Tibial nerve (tissue), 4 donors: ENCODE results near the gene GALK1. TPM values are rescaled to one million over a fixed set of nuclear protein-coding genes. Genes with fewer than 3 reads are reported as not detected.

Source experiments
- DNase-seq, 2 donors: peaks; one replicate each; pipeline ENCODE4 v3.0.0-alpha.2; 2019; ENCODE audit warnings: low spot score in 2 of 2
- H3K27ac ChIP-seq, 4 donors: fragments of 200-600 bp; sonication (generic) in 3 of 4; one replicate each; pipeline ENCODE4 v1.5.1; 2017 to 2019; ENCODE audit warnings: mild to moderate bottlenecking in 1 of 4
- H3K27me3 ChIP-seq, 2 donors: fragments of 200-600 bp; sonication (generic) in 1 of 2; one replicate each; pipeline versions ENCODE4 v1.5.1 to v1.6.0; 2017 to 2019
- H3K36me3 ChIP-seq, 3 donors: fragments of 200-600 bp; sonication (generic); one replicate each; pipeline ENCODE4 v1.5.1; 2018 to 2019
- H3K4me1 ChIP-seq, 4 donors: fragments of 200-600 bp; sonication (generic) in 3 of 4; one replicate each; pipeline ENCODE4 v1.5.1; 2017 to 2019
- H3K4me3 ChIP-seq, 4 donors: fragments of 200-600 bp; sonication (generic) in 3 of 4; one replicate each; pipeline ENCODE4 v1.5.1; 2017 to 2019; ENCODE audit warnings: mild to moderate bottlenecking in 1 of 4, moderate library complexity in 1 of 4
- H3K9me3 ChIP-seq, 4 donors: fragments of 200-600 bp; sonication (generic) in 3 of 4; one replicate each; pipeline ENCODE4 v1.5.1; 2017 to 2019
- EP300 ChIP-seq, 2 donors: sonication (generic); formaldehyde crosslinking; IDR thresholded peaks; one replicate each; pipeline ENCODE4 v1.6.1; 2017; ENCODE audit warnings: antibody characterized with exemption in 2 of 2, mild to moderate bottlenecking in 1 of 2
- POLR2A ChIP-seq, 2 donors: fragments of 450-650 bp; IDR thresholded peaks; one replicate each; pipeline ENCODE4 v1.6.1; 2017; ENCODE audit warnings: antibody characterized with exemption in 2 of 2, mild to moderate bottlenecking in 2 of 2, moderate library complexity in 2 of 2
- WGBS, 2 donors: methylation state at CpG; one replicate each; pipeline ENCODE4 v1.1.5; 2018; 5-methylcytosine and 5-hydroxymethylcytosine counted together
- total RNA-seq, 4 donors: library from RNA; depleted of rRNA; stranded (reverse); fragments of >200 nt; gene quantifications; one replicate each; pipeline ENCODE4 v1.1.0, GENCODE V29; 2016
- TF ChIP-seq, protein P1 (sequence below), 5 experiments: fragments of 200-600 bp in 3 of 5; fragments of 450-650 bp in 2 of 5; sonication (generic) in 3 of 5; IDR thresholded peaks; one replicate each; pipeline ENCODE4 v1.5.1; 2016 to 2019; ENCODE audit warnings: antibody characterized with exemption in 5 of 5, mild to moderate bottlenecking in 3 of 5, moderate library complexity in 2 of 5

GALK1 gene
- total RNA-seq, 4 donors from 2014 or later = 54.5 to 57.5 (median 55.6) TPM

DNA sequence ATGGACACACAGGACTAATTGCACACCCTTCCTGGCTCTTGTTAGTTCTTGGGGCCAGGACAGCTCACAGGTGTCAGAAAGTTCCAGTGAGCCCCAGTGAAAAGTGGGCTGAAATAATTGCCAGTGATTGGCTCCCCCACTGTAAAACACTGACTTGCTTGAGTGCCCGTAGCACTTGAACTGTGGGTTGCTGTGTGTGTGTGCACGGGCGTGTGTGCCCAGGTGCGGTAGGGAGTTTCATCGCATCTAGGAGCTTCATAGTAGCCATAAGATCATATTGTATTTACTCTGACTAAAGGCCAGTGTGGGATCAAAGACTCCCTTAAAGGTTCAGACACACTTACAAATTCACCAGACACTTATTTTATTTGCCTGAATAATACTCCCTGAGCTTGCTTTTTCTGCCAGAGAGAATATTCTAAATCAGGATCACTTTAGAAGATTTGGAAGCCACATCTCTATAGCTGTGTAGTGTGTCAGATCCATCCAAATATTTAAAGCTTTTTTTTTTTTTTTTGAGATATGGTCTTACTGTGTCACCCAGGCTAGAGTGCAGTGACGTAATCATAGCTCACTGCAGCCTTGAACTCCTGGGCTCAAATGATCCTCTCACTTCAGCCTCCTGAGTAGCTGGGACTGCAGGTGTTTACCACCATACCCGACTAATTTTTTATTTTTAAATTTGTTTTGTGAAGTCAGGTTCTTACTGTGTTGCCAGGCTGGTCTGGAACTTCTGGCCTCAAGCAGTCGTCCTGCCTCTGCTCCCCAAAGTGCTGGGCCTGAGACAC lies 31.0 kb upstream of the GALK1 start:
- no peaks in the 10 kb centered on the region for H3K9me3 ChIP-seq
- no peak overlapping the region for H3K27ac ChIP-seq
- DNase-seq = no peak
- TF ChIP-seq POLR2A (IDR thresholded peaks at IDR 0.05) = no peak
- peaks cover 0 to 15% (median 0%) of the 10 kb centered on the region in 4 donors for H3K4me1 ChIP-seq
- H3K27me3 ChIP-seq = no peaks in the 10 kb centered on the region
- H3K36me3 ChIP-seq = peaks cover 0 to 55% (median 17%) of the 10 kb centered on the region in 3 donors
- no peak overlapping the region for H3K4me3 ChIP-seq
- WGBS, 2 donors = 85 to 88% methylated on average over 8 of the region's 8 CpGs

DNA sequence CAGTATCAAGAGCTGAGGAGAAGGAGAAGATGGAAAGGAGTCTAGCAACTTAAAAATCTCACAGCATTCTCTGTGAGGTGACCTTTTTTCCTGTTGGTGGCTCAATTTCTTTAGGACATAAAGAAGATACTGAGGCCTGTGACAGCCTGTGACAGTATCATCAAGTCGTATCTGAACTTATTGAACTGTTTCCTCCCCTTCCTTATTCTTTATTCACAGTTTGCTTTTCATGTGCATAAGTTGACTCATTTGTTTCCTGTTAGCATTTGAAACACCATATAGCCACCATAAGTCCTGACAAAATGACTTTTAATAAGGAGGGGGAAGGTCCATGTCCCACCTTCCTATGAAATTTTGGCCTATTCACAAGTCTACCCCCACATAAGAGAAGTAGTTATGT lies 28.5 kb upstream of the GALK1 start:
- no peaks in the 10 kb centered on the region for H3K9me3 ChIP-seq
- H3K27ac ChIP-seq = no peak overlapping the region
- WGBS, 2 donors = 51 to 56% methylated on average over 1 of the region's 1 CpG
- H3K4me1 ChIP-seq = peaks cover 0 to 36% (median 4%) of the 10 kb centered on the region in 4 donors
- H3K4me3 ChIP-seq = no peak overlapping the region
- no peaks in the 10 kb centered on the region for H3K27me3 ChIP-seq
- no peak for TF ChIP-seq POLR2A (IDR thresholded peaks at IDR 0.05)
- TF ChIP-seq EP300 (IDR thresholded peaks at IDR 0.05) = no peak
- TF ChIP-seq, protein P1, sequence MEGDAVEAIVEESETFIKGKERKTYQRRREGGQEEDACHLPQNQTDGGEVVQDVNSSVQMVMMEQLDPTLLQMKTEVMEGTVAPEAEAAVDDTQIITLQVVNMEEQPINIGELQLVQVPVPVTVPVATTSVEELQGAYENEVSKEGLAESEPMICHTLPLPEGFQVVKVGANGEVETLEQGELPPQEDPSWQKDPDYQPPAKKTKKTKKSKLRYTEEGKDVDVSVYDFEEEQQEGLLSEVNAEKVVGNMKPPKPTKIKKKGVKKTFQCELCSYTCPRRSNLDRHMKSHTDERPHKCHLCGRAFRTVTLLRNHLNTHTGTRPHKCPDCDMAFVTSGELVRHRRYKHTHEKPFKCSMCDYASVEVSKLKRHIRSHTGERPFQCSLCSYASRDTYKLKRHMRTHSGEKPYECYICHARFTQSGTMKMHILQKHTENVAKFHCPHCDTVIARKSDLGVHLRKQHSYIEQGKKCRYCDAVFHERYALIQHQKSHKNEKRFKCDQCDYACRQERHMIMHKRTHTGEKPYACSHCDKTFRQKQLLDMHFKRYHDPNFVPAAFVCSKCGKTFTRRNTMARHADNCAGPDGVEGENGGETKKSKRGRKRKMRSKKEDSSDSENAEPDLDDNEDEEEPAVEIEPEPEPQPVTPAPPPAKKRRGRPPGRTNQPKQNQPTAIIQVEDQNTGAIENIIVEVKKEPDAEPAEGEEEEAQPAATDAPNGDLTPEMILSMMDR (IDR thresholded peaks at IDR 0.05) = no peak
- no peak for DNase-seq
- peaks cover 0 to 31% (median 4%) of the 10 kb centered on the region in 3 donors for H3K36me3 ChIP-seq

DNA sequence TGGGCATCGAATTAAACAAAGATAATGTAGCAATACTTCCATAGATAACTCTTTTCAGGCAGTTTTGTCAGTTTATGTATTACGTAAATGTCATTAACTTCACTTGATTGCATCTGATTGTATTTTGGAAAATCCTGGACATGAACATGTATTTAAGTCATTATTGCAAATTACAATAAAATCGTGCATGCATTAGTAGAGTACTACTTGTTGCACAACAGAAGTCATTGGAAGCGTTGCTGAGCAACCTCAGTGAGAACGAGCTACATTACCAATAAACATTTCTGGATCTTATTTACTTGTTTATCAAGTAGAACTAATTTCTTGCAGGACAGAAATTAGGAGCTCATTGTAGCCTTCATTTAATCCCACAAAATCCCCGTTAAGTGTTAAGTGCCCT lies 26.3 kb upstream of the GALK1 start:
- Histone ChIP-seq H3K27ac (no peak overlapping the region), H3K4me3 (no peak overlapping the region), H3K9me3 (no peaks in the 10 kb centered on the region), H3K27me3 (no peaks in the 10 kb centered on the region), H3K36me3 (peaks cover 0 to 20% (median 0%) of the 10 kb centered on the region in 3 donors), H3K4me1 (peaks cover 0 to 58% (median 21%) of the 10 kb centered on the region in 4 donors)
- no peak for TF ChIP-seq EP300 (IDR thresholded peaks at IDR 0.05)
- TF ChIP-seq, protein P1 (IDR thresholded peaks at IDR 0.05) = no peak
- WGBS, 2 donors = 86% methylated on average over 6 of the region's 6 CpGs
- DNase-seq = no peak

DNA sequence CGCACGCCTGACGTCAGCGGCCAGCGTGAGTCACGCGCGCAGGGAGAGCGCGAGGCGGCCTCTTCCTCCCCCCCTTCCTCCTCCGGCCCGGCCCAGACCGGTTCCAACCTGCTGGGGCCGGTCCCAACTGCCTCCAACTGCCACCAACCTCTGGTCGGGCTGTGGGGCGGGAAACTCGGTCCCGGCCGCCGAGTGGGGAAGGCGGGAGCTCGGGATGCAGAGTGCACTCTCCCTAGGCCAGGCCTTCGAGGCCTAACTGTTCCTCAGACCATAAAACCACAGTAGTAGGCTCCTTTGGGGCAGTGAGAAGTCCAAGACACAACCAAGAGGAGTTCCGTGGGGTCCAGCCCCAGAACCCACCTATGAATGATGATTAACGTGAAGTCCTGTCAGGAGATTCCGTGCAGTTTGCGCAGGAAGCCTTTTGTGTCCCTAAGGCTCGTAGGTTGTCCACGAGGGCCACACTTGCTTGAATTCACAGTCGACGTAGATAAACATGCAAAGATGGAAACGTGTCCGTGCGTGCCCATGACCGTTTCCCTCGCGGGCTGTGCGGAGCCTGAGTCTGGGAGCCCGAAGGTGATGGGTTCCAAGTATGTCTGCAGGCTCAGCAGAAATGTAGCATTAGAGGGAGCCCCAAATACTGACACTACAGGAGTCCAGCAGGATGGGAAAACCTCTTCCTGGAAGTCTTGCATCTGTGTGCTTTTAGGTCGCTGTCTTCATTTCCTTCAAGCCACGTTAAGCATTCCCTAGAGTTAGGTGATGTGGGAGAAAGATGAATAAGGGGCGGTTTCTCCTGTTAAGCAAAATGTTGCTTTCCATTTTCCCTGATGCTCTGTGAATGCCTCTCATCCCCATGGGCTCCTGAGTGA lies 20.3 kb upstream of the GALK1 start:
- peak; percentile 82 to 90 for DNase-seq
- 5% methylated on average over 29 to 35 of the region's 43 CpGs for WGBS, 2 donors

DNA sequence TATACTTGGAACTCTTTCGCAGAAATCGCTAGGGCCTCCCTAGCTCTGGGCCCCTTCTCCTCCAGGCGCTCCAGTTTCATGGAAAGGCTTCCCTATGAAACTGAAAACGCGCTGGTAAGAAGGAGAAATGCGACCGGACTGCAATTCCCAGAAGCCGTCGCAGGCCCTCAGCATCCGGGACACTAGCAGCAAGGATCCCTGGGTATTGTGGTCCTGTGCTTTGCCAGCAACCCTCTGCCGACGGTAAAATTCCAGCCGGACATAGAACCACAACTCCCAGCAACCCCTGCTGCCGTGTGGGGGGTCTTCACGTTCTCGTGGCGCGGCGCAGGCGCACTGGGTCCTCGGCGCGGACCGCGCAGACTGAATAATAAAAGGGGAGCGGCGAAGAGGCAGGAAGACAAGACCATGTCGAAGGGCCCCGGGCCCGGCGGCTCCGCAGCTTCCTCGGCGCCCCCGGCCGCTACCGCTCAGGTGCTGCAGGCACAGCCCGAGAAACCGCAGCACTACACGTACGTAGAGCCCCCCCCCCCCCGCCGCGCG lies 19.6 kb upstream of the GALK1 start, which contains the start of gene UNK:
UNK (plus strand) TSS at position 334 of the 543 bp plus-strand sequence; CDS start at position 409, 75 bp downstream.
- Histone ChIP-seq H3K4me3 (peak within 1 kb of the TSS; percentile 48 to 85 (median 62)), H3K36me3 (no peaks in the 10 kb centered on the region), H3K4me1 (peaks cover 0 to 60% (median 31%) of the 10 kb centered on the region in 4 donors), H3K27ac (peak within 1 kb of the TSS; percentile 95 to 100 (median 98)), H3K27me3 (no peaks in the 10 kb centered on the region), H3K9me3 (no peaks in the 10 kb centered on the region)
- DNase-seq = peak; percentile 92 to 96
- WGBS, 2 donors = 1% methylated on average over 16 to 32 of the region's 45 CpGs
- TF ChIP-seq POLR2A (IDR thresholded peaks at IDR 0.05) = peak; percentile 79 to 90
- TF ChIP-seq, protein P1 (IDR thresholded peaks at IDR 0.05) = peak in 1 of 5 experiments; percentile 43
- TF ChIP-seq EP300 (IDR thresholded peaks at IDR 0.05) = peak; percentile 72 to 95

More for the DNA sequence above, 20.3 kb upstream of the GALK1 start:
- H3K4me1 ChIP-seq = peaks cover 0 to 63% (median 32%) of the 10 kb centered on the region in 4 donors
- H3K4me3 ChIP-seq = peak overlapping the region; percentile 48 to 85 (median 62)
- peak overlapping the region; percentile 95 to 100 (median 98) for H3K27ac ChIP-seq
- TF ChIP-seq POLR2A (IDR thresholded peaks at IDR 0.05) = peak; percentile 89 to 97
- TF ChIP-seq, protein P1 (IDR thresholded peaks at IDR 0.05) = peak in 1 of 5 experiments; percentile 21
- TF ChIP-seq EP300 (IDR thresholded peaks at IDR 0.05) = peak; percentile 98 to 100
- H3K36me3 ChIP-seq = no peaks in the 10 kb centered on the region
- no peaks in the 10 kb centered on the region for H3K27me3 ChIP-seq
- H3K9me3 ChIP-seq = no peaks in the 10 kb centered on the region
